Activated T-cell treated with anti-CD3 and anti-CD28 coated beads for 4 hours (primary cell): ENCODE data around the gene NKX6-2.
"Not testable (repeated sequence)": the region's sequence is repeated elsewhere in the genome, so short reads cannot be mapped to it uniquely, and the experiment has no call there.

ENCODE experiments used
- DNase-seq: peaks from one replicate; pipeline ENCODE4 v3.0.0-alpha.2; 2020

Gene NKX6-2

DNA sequence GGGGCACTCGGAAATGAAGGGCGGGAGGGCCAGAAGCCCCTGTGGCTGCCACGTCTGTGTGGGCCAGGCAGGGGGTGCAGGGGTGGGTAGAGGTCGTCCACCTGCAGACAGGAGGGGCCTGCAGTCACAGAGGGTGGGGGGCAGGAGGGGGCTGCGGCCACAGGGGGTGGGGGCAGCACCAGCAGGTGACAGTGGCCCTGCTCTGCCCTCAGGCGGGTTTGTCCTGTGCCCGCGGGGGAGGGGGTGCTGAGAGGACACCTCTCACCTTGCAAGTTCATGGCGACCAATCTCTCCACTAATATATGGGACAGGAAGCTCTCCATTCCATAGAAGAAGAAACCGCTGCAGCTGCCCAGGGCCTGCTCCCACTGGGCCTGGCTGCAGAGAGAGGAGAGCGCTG lies 26.6 kb upstream of the NKX6-2 start:
- no peak for DNase-seq

DNA sequence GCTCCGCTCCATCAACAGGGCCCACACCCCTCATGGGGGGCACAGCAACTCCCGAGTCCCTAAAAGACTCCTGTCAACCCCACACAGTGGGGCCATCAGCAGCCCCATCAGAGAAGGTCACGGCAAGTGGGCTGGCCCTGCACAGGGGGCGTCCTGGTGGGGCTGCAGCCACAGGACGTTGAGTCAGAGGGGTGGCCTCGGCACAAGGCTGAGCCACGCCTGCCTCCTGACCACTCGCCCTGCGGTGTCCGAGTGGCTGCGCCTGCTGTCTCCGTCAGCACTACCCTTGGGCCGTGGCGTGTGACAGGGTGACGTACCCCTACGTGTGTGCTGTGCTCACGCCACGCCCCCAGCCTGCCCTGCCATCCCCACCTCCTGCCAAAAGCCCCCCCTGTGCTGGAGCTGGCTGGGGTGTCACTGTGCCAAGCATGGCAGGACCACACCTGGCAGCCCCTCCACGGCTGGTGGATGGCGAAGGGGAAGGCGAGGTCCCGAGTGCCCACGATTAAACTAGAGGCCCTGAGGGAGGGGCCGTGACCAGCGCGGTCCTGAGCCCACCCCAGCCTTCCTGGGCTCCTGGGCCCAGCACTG lies 26.0 kb upstream of the NKX6-2 start:
- no peak for DNase-seq

DNA sequence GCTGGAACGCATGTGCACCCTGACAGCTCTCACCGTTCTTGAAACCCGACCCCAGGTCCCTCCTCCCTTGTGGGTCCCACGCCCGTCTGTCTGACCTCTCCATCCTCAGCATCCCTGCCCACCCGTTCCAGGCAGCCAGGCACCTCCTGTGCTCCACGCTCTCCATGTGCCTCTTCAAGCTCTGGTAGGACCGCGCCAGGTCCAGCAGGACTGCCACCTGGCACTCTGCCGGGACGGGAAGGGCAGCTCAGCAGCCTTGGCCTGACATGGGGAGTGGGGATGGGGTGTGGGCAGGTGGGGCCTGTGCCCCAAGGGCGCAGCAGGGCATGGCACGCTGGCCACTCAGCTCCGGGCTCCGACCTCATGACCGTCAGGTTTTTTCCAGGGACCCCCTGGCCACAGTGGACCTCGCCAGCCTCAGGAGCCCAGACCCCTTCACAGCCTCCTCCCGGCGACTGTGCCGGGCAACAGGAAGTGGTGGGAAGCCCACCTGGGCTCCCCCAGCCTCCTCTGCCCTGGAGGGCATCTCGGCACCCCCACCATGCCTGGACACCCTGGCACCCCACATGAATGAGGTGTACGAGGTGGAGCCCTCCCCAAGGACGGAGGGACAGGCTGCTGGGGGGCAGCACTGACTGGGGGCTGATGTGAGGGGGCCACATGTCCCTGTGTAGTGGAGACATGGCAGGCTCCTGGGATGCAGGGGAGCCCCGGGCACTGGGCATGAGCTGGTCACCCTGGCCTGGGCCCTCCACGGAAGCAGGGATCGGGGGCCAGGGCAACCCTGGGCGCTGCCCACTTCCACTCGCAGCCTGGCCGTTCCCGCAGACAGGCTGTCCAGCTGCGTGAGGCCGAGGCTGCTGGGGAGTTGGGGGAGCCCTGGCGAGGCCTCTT lies 25.1 kb upstream of the NKX6-2 start:
- DNase-seq = no peak

DNA sequence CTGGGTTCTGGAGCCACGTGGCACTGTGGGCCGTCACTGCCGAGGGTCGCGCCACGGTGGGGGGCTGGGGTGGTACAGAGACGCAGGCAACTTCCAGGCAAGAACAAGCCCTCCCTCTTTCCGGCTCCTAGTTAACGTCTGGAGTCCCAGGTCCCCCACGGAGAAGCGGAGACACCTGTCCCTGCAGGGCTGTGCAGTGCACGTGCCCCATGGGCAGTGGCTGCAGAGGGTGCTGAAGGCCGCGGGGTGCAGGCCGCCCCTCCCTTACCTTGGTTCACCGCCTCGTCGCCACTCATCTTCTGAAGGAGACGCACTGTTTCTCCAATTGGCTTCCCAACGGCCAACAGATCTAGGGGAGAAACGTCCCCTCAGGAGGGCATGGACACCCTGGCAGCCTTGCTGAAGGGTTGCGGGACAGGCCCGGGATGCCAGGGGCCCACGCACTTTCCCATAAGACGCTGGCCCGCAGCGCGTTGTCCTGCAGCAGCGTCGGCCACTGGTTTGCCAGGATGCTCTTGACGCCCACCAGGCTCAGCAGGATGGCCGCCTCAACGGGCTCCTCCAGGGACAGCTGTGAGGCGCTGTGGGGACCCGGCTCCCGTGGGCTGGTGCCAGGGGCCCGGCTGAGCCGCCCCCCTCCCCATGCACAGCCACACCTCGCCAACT lies 24.3 kb upstream of the NKX6-2 start:
- DNase-seq = no peak

DNA sequence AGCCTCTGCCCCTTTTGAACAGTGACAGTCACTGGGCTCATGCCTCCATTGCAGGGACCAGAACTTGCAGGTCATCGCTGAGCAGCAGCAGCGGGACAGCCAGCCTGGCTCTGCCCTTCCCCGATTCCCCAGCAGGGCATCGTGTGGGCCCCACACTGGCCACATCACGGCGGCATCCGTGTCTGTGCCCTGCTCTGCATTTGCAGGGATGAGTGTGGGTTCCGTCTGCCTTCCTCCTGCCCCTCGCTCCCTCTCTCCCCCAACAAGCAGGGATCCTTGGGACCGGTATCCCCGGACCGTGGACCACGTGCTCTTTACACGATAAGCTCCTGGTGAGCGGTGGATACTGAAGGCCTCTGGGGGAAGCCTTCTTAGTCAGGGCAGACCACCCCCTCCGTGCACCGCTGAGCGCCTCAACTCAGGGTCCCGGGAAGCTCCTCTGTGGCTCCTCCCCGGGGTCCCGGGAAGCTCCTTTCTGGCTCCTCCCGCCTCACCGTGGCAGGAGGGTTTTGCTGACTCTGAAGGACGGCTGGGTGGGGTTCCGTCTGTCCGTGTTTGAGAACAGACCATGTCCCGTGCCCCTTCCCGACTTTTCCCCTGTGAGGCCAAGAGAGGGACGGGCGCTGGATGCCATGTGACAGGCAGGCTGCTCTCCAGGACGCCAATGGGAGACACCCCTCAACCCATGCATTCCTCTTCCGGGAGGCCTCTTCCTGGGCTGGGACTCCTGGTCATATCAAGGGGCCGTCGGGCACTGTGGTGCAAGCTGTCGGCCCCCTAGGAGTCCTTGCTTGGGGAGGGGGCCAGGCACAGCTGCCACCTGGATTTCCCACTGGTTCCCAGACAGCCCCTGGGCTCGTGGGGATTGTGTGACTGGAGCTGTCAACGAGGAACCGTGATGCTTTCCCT lies 23.5 kb upstream of the NKX6-2 start:
- no peak for DNase-seq

DNA sequence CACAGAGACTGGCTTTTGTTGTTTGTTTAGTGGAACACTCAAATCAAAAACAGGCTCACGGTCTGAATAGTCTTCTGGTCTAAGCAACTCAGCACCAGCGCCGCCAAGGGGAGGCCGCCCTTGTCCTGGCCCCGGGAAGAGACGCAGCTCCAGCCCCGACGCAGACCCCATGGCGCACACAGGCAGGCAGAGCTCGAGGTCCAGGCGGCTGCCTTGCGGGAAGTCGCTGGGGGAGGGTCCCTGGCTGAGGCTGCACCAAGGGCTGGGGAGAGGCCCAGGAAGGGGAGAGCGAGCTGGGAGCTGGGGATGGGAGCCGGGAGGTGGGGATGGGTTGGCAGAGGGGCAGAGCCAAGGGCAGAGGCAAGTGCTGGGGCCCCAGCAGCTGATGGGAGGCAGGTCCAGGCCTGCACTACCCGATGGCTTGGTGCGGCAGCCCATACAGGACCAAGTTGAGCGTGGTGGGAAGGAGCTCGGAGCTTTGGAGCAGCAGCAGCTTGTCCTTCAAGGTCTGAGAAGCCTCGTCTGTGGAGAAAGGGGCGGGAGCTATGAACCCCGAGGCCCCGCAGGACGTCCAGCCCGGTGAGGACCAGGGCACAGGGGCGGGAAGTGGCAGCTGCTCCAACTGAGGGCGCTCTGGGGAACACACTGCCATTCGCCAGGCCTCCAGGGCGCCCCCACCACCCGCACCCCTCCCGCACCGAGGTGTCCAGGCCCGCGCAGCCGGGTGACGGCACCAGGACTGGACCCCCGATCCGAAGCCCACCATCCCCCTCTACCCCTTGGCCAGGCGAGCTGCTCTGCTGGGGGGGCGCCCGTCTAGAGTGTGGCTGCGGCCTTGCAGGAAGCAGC lies 22.7 kb upstream of the NKX6-2 start:
- DNase-seq = no peak

DNA sequence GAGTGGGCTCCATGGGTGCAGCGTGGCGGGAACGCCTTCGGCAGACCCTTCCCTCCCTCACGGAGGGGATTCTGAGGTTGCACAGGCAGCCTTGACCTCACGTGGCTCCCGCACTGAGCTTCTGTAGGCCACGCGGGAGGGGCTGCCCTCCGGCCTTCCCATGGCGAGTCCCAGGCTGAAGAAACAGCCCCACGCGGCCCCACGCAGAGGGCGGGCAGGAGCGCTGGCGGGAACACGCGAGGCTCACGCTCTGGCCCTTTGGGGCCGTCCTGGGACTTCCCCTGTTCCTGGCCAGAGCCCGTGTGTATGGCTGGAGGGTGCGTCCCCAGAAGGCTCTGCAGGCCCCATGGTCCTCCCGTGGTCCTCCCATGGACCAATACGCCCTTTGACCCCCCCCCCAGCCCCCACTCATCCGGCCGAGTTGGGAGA lies 21.7 kb upstream of the NKX6-2 start:
- DNase-seq = no peak

DNA sequence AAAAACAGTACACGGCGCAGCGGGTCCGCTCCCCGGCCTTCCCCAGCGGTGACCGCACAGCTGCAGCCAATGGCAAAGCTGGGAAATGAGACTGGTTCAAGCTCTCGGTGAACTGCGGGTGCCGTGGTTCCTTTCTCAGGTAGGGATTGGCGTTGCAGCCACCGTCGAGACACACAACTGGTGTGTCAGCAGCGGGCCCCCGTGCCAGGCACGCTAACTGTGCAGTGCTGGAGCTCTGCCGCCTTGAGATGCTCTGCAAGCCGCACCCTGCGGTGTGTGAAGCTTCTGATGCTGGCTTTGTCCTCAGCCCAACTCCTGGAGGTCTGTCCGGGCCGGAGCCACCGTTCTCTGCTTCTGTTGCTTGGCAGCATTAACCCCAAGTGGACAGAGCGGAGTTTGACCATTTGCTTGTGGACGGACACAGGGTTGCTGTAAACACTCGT lies 20.6 kb upstream of the NKX6-2 start:
- DNase-seq = no peak

DNA sequence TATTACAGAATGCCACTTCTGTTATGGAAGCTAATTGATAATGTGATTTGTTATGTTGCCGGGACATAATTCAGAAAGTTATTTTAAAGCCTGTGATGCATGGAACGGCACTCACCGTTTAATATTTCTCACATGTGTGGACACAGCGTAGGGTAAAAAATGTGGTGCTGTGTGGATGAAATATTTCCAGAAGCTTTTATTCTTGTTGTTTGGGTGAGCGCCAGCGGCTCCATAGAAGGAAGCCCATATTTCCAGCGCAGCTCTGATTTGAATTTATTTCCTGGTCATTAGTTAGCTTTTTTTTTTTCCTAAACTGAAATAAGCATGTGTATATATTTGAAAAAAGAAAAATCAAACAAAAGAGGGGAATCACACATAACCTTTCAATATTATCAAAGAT lies 20.2 kb upstream of the NKX6-2 start:
- no peak for DNase-seq

DNA sequence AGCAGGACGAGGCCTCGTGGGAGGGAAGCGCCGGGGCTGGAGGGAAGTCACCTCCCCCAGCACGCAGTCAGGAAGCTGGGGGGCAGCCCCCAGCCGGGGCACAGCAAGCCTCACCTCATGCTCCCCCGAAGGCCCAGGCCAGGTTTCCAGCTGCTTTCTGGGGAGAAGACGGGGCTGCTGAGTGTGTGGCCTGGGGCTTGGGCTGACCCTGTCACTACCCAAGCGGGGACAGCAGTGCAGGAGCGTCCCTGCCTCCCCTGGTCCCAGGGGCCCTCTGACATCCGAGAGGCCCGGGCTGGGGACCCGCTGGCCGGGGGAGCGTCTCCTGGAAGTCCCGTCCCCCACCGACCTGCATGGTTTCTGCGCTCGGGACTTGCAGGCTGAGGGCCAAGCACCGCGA lies 19.7 kb upstream of the NKX6-2 start:
- DNase-seq = no peak

DNA sequence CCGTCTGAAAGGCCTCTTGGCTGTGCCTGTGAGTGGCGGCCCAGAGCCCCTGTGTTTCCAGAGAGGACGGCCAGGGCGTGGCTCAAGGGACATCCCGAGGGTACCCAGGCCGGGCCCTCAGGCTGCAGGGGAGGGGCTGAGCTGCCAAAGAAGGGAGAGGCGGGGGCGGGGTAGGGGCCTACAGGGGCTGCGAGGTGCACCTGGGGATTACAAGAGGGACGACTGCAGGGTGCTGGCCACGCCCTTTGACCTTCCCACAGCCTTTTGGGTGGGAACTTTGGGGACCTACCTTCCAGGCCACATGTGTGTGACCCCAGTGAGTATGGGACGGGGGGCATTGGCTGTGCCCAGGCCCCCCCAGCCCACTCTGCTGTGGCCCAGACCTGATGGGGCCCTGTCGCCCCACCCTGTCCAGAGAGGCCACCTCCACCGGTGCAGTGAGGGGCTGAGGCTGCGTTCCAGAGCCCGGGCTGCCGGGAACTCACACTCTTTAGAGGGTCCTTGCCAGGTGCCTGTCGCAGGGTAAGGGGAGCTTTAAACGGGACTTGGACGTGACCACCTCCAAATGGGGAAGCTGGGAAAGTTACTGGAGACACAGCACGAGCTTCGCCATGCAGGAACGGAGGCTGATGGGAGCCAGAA lies 19.0 kb upstream of the NKX6-2 start:
- no peak for DNase-seq

DNA sequence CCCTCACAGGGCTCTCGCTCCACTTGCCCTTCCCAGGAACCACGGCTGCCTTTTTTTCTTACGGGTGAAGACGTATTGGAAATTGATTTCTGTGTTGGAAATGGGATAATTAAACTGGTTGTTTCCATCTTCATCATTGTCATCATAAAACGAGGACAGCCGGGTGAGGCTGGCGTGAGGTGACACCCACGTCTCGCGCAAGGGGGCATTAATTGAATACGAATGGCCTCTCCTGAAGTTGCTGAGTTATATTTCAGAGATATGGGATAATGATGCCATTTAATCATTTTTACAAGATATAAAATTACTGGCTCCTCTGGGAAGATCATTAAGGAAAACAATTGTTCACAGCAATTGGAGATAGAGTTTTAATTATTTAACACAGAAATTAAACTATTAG lies 18.3 kb upstream of the NKX6-2 start:
- no peak for DNase-seq

DNA sequence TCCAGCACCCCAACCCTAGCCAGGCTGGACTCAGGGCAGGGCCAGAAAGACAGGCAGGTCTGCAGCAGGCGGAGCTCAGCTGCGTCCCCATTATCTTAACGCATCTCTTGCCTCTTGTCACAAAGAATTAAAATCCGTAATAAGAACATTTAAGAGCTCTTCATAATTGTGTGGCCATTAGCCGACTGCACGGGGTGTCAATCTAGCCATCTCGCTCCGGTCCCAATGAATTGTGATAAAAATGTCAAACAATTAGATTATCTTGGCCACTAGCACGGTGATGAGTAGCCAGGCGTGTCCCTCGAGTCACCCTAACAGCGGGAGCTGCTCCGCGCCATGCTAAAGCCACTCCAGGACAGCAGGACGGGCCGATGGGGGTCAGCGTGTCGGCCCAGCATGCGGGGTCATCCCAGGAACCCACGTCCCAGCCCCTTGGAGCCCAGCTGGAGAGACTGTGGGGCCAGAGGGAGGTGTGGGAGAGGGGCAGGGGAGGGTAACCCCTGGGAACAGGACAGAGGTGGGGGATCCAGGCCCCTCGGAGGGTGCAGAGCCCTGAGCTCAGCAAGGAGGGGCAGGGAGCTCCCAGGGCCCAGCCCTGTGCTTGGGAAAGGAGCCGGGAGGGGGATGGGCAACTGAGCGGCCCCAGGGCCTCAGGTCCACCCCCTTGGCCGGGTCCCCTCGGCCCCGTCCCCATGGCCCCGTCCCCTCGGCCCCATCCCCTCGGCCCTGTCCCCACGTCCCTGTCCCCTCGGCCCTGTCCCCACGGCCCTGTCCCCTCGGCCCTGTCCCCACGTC lies 17.7 kb upstream of the NKX6-2 start:
- no peak for DNase-seq

DNA sequence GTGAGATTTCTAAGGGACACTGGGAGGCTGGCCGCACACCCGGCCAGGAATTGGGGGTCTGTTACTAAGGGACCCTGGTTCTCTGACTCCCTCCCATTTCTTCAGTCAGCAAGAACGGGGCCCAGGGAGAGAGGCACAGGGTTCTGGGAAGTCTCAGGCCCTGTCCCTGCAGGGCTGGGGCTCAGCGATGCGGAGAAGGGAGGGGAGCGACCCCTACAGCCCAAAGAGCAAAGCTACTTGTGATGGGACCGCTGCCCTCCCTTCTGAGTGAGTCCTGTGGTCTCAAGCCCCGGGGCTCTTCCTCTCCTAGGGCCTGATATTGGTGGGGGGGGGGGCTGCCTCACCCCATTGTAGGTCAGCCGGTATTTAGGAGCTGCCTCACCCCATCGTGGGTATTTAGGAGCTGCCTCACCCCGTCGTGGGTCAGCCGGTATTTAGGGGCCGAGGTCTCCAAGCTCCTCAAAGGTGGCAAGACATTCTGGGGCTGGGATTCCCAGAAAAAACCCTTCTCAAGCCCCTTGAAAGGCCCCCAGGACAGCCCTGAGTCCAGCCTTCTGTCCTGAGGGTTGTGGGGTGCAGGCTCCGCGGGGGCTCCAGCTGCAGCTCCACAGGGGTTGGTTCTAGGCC lies 16.9 kb upstream of the NKX6-2 start:
- DNase-seq = no peak

DNA sequence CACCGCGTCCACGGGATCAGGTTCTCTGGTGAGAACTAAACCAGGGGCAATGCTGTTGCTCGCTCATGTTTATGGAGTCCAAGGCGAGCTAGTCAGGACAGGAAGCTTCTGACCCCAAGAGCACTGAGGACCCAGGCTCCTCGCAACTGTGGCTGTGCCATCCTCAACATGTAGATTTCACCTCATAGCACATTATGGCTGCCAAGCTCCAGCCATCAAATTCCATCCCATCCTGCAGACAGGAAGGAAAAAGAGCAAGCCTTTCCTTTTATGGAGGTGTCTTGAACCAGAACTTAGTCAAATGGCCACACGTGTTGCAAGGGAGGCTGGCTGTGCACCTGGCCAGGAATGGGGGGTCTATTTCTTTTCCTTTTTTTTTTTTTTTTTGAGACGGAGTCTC lies 16.1 kb upstream of the NKX6-2 start:
- no peak for DNase-seq

DNA sequence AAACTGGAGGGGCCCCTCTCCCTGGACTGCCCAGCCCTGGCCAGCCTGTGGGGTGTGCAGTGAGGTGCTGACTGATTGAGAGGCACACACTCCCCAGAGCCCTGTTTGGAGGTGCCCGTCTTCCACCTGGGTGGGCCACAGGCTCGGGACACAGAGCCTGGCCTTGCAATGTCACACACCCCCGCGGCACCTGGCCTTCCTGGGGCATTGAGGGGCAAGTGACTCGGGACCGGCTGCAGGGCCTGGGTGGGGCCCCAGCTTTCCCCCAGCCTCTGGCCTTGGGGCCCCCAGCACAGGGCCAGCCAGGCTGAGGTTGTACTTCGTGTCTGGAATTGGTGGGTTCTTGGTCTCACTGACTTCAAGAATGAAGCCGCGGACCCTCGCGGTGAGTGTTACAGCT lies 13.9 kb upstream of the NKX6-2 start:
- DNase-seq = no peak

DNA sequence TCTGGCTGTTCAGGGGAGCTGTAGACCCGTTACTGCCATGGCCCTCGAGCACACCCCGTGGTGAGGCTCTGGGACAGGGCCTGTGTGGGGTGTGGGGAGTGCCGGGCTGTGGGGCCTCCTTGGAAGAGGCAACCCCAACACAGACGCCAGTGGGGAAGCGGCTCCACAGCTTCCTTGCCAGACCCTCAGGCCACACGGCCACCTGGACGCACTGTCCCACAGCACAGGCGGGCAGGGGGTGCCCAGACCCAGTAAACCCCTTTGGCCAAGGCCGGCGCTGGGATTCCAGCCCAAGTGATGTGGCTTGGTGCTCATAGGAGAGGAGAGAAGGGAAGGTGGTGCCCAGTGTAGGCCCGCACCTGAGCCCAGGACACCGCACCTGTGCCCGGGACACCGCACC lies 12.9 kb upstream of the NKX6-2 start:
- DNase-seq = no peak

DNA sequence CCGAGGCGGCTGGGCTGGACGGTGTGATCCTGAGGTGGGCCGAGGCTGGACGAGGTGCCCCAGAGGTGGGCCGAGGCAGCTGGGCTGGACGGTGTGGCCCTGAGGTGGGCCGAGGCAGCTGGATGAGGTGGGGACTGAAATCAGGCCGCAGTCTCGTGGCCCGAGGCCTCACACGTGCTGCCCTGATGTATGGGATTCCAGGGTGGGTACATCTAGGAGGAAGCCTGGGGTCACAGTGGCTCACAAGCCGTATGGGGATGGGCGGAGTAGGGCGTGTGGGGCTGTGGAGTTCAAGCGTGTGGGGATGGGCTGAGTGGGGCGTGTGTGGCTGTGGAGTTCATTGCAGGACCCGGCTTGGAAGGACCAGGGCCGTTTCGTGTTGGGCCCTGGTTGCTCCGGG lies 12.5 kb upstream of the NKX6-2 start:
- no peak for DNase-seq

DNA sequence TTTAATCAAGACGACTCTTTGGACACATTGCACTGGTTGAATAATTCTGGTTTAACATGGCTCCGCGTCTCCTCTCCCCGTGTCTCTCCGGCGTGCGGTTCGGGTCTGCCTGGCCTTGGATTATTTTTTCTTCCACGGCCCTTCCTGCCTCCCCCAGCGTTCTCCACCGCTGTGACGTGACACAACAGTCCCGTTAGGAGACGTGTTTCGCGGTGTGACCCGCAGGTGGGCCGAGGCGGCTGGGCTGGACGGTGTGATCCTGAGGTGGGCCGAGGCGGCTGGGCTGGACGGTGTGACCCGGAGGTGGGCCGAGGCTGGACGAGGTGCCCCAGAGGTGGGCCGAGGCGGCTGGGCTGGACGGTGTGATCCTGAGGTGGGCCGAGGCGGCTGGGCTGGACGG lies 12.0 kb upstream of the NKX6-2 start:
- not testable (repeated sequence) for DNase-seq

DNA sequence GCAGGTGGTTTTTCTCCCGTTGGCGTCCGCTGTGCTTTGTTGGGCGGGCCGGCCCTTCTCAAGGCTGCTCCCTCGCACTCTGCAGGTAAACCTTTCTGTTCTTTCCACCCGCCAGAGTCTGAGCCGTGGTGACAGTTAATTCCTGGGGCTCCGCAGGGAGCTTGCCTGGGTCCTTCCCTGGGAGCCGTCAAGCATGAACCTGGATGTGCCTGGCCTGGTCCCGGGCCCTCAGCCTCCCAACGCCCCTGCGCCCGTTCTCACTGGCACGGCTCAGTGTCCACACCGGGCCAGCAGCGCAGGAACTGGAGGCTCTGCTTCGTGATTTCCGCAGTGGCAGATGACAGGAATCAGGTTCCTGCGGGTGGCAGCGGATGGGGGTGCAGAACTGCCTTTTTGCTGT lies 10.9 kb upstream of the NKX6-2 start:
- no peak for DNase-seq
